ENCODE data around the gene PLXNA2.

Gene PLXNA2

GRCh38 chr1:208174731-208175507, 69.3 kb downstream of the PLXNA2 start:
- no peak overlapping the region for H3K27ac Mint-ChIP-seq
- no peak overlapping the region for H3K4me3 Mint-ChIP-seq
- H3K9me3 Mint-ChIP-seq = no peaks in the 10 kb centered on the region
- H3K4me1 Mint-ChIP-seq (ENCODE audit: low read depth) = no peaks in the 10 kb centered on the region
- no peaks in the 10 kb centered on the region for H3K36me3 Mint-ChIP-seq (ENCODE audit: low read depth)
- no peak for DNase-seq (ENCODE audit: low spot score)
- H3K27me3 Mint-ChIP-seq (ENCODE audit: low read depth) = peaks cover 11% of the 10 kb centered on the region

GRCh38 chr1:208174200-208174599, 70.0 kb downstream of the PLXNA2 start:
- no peak overlapping the region for H3K4me3 Mint-ChIP-seq
- H3K36me3 Mint-ChIP-seq (ENCODE audit: low read depth) = no peaks in the 10 kb centered on the region
- H3K27me3 Mint-ChIP-seq (ENCODE audit: low read depth) = peaks cover 13% of the 10 kb centered on the region
- H3K9me3 Mint-ChIP-seq = no peaks in the 10 kb centered on the region
- no peaks in the 10 kb centered on the region for H3K4me1 Mint-ChIP-seq (ENCODE audit: low read depth)
- DNase-seq (ENCODE audit: low spot score) = no peak
- H3K27ac Mint-ChIP-seq = no peak overlapping the region

- H3K27me3 Mint-ChIP-seq (ENCODE audit: low read depth) = peaks cover 16% of the 10 kb centered on the region
- H3K9me3 Mint-ChIP-seq = no peaks in the 10 kb centered on the region
- no peak overlapping the region for H3K27ac Mint-ChIP-seq
- no peaks in the 10 kb centered on the region for H3K36me3 Mint-ChIP-seq (ENCODE audit: low read depth)
- H3K4me3 Mint-ChIP-seq = no peak overlapping the region
- H3K4me1 Mint-ChIP-seq (ENCODE audit: low read depth) = no peaks in the 10 kb centered on the region
- DNase-seq (ENCODE audit: low spot score) = no peak
These were observed 70.4 kb downstream of the PLXNA2 start for GRCh38 chr1:208173749-208174148.

GRCh38 chr1:208172423-208173145, 71.6 kb downstream of the PLXNA2 start:
- Mint-ChIP-seq H3K36me3 (ENCODE audit: low read depth) (no peaks in the 10 kb centered on the region), H3K9me3 (no peaks in the 10 kb centered on the region), H3K27me3 (ENCODE audit: low read depth) (peaks cover 16% of the 10 kb centered on the region), H3K27ac (no peak overlapping the region), H3K4me1 (ENCODE audit: low read depth) (no peaks in the 10 kb centered on the region), H3K4me3 (no peak overlapping the region)
- no peak for DNase-seq (ENCODE audit: low spot score)

GRCh38 chr1:208171616-208172422, 72.4 kb downstream of the PLXNA2 start:
- H3K4me3 Mint-ChIP-seq = no peak overlapping the region
- no peaks in the 10 kb centered on the region for H3K9me3 Mint-ChIP-seq
- peaks cover 16% of the 10 kb centered on the region for H3K27me3 Mint-ChIP-seq (ENCODE audit: low read depth)
- H3K4me1 Mint-ChIP-seq (ENCODE audit: low read depth) = no peaks in the 10 kb centered on the region
- no peaks in the 10 kb centered on the region for H3K36me3 Mint-ChIP-seq (ENCODE audit: low read depth)
- DNase-seq (ENCODE audit: low spot score) = no peak
- H3K27ac Mint-ChIP-seq = no peak overlapping the region

- no peaks in the 10 kb centered on the region for H3K36me3 Mint-ChIP-seq (ENCODE audit: low read depth)
- no peaks in the 10 kb centered on the region for H3K4me1 Mint-ChIP-seq (ENCODE audit: low read depth)
- peaks cover 18% of the 10 kb centered on the region for H3K27me3 Mint-ChIP-seq (ENCODE audit: low read depth)
- H3K27ac Mint-ChIP-seq = no peak overlapping the region
- DNase-seq (ENCODE audit: low spot score) = no peak
- no peak overlapping the region for H3K4me3 Mint-ChIP-seq
- no peaks in the 10 kb centered on the region for H3K9me3 Mint-ChIP-seq
These were observed 73.9 kb downstream of the PLXNA2 start for GRCh38 chr1:208170252-208170651.

- no peaks in the 10 kb centered on the region for H3K36me3 Mint-ChIP-seq (ENCODE audit: low read depth)
- no peak for DNase-seq (ENCODE audit: low spot score)
- H3K27me3 Mint-ChIP-seq (ENCODE audit: low read depth) = peaks cover 23% of the 10 kb centered on the region
- H3K27ac Mint-ChIP-seq = no peak overlapping the region
- no peak overlapping the region for H3K4me3 Mint-ChIP-seq
- no peaks in the 10 kb centered on the region for H3K4me1 Mint-ChIP-seq (ENCODE audit: low read depth)
- H3K9me3 Mint-ChIP-seq = no peaks in the 10 kb centered on the region
These were observed 74.9 kb downstream of the PLXNA2 start for GRCh38 chr1:208169081-208169879.

GRCh38 chr1:208167261-208167869, 76.8 kb downstream of the PLXNA2 start:
- H3K4me1 Mint-ChIP-seq (ENCODE audit: low read depth) = no peaks in the 10 kb centered on the region
- no peak for DNase-seq (ENCODE audit: low spot score)
- H3K9me3 Mint-ChIP-seq = no peaks in the 10 kb centered on the region
- H3K4me3 Mint-ChIP-seq = no peak overlapping the region
- H3K36me3 Mint-ChIP-seq (ENCODE audit: low read depth) = no peaks in the 10 kb centered on the region
- H3K27me3 Mint-ChIP-seq (ENCODE audit: low read depth) = peaks cover 32% of the 10 kb centered on the region
- H3K27ac Mint-ChIP-seq = no peak overlapping the region

- DNase-seq (ENCODE audit: low spot score) = no peak
- no peak overlapping the region for H3K4me3 Mint-ChIP-seq
- no peaks in the 10 kb centered on the region for H3K36me3 Mint-ChIP-seq (ENCODE audit: low read depth)
- H3K9me3 Mint-ChIP-seq = no peaks in the 10 kb centered on the region
- peaks cover 30% of the 10 kb centered on the region for H3K27me3 Mint-ChIP-seq (ENCODE audit: low read depth)
- no peak overlapping the region for H3K27ac Mint-ChIP-seq
- no peaks in the 10 kb centered on the region for H3K4me1 Mint-ChIP-seq (ENCODE audit: low read depth)
These were observed 77.6 kb downstream of the PLXNA2 start for GRCh38 chr1:208166340-208167138.

- Mint-ChIP-seq H3K4me1 (ENCODE audit: low read depth) (no peaks in the 10 kb centered on the region), H3K4me3 (no peak overlapping the region), H3K9me3 (no peaks in the 10 kb centered on the region), H3K36me3 (ENCODE audit: low read depth) (no peaks in the 10 kb centered on the region), H3K27ac (no peak overlapping the region), H3K27me3 (ENCODE audit: low read depth) (peaks cover 27% of the 10 kb centered on the region)
- no peak for DNase-seq (ENCODE audit: low spot score)
These were observed 78.5 kb downstream of the PLXNA2 start for GRCh38 chr1:208165659-208166058.

GRCh38 chr1:208164609-208165008, 79.6 kb downstream of the PLXNA2 start:
- no peaks in the 10 kb centered on the region for H3K9me3 Mint-ChIP-seq
- H3K36me3 Mint-ChIP-seq (ENCODE audit: low read depth) = no peaks in the 10 kb centered on the region
- DNase-seq (ENCODE audit: low spot score) = no peak
- no peak overlapping the region for H3K4me3 Mint-ChIP-seq
- H3K4me1 Mint-ChIP-seq (ENCODE audit: low read depth) = no peaks in the 10 kb centered on the region
- no peak overlapping the region for H3K27ac Mint-ChIP-seq
- peaks cover 27% of the 10 kb centered on the region for H3K27me3 Mint-ChIP-seq (ENCODE audit: low read depth)

- Mint-ChIP-seq H3K9me3 (no peaks in the 10 kb centered on the region), H3K4me3 (no peak overlapping the region), H3K27ac (no peak overlapping the region), H3K36me3 (ENCODE audit: low read depth) (no peaks in the 10 kb centered on the region), H3K4me1 (ENCODE audit: low read depth) (no peaks in the 10 kb centered on the region), H3K27me3 (ENCODE audit: low read depth) (peaks cover 22% of the 10 kb centered on the region)
- no peak for DNase-seq (ENCODE audit: low spot score)
These were observed 80.6 kb downstream of the PLXNA2 start for GRCh38 chr1:208163539-208163938.
